Superior temporal gyrus (tissue), 1 donor: Measurements from ENCODE around the gene TMTC2.
"Not testable (repeated sequence)": the region's sequence is repeated elsewhere in the genome, so short reads cannot be mapped to it uniquely, and the experiment has no call there.

Experiments
- DNase-seq: peaks from one replicate; pipeline ENCODE4 v3.0.0-alpha.2; 2016; ENCODE audit errors: extremely low spot score

TMTC2 gene

DNA sequence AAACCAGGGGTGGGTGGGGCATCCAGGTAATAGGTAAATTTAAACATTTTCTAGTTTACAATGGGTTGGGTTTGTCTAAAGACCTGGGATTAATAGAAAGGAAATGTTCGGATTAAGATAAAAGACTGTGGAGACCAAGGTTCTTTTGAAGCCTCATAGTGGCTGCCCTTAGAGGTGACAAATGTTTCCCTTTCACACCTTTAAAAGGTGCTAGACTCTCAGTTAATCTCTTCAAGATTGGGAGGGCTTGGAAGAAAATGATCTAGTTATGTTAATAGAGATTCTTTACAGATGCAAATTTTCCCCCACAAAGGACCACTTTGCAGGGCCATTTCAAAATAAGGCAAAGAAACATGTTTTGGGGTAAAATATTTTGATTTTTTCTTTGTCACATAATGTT is 39.0 kb downstream of the TMTC2 start:
- DNase-seq = no peak

DNA sequence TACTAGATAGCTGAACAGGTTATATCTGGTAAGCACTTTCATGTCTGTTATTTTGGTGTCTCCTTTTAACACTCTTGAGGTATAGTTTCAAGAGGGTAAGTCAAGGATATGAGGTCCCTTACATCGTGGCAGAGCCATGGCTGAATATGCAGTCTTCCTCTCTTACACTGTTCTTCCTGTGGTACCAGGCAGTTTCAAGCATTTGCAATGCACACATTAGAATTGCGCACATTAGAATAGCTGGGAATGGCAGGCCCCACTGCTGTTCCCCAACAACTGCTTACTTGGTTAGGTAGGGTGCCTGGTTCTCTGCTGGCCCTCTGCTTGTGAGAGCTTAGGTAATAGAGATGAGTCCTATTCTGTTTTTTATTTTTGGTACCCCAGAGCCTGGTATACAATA is 41.2 kb downstream of the TMTC2 start:
- DNase-seq = no peak

DNA sequence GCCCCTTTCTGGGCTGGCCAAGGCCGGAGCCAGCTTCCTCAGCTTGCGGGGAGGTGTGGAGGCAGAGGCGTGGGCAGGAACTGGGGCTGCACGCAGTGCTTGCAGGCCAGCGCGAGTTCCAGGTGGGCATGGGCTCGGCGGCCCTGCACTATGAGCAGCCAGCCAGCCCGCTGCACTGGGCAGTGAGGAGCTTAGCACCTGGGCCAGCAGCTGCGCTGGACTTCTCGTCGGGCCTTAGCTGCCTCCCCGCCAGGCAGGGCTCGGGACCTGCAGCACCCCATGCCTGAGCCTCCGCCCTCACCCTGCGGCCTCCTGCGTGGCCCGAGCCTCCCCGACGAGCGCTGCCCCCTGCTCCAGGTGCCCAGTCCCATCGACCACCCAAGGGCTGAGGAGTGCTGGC is 42.0 kb downstream of the TMTC2 start:
- DNase-seq = no peak

DNA sequence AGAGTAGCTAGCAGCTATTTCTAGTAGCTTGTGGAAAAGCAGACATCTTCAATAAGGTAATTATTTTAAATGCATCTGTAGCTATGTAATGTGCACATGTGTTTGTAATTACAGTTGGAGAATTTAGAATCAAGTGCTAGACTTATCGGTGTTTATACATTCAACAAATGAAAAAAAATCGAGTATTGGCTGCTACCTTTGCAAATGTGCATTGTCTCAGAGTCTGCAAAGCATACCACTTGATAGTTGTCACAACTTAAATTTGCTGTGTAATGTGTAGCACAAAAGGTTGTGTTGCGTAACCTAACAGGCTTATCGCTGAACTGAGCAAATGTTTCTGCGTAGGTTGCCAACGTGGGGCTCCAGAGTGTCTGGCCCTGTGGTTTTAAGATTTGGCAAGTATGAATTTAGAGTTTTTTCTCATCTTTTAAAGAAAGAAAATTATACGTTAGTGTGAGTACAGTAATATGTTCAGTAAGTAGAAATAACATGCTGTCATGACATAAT is 44.3 kb downstream of the TMTC2 start:
- no peak for DNase-seq

DNA sequence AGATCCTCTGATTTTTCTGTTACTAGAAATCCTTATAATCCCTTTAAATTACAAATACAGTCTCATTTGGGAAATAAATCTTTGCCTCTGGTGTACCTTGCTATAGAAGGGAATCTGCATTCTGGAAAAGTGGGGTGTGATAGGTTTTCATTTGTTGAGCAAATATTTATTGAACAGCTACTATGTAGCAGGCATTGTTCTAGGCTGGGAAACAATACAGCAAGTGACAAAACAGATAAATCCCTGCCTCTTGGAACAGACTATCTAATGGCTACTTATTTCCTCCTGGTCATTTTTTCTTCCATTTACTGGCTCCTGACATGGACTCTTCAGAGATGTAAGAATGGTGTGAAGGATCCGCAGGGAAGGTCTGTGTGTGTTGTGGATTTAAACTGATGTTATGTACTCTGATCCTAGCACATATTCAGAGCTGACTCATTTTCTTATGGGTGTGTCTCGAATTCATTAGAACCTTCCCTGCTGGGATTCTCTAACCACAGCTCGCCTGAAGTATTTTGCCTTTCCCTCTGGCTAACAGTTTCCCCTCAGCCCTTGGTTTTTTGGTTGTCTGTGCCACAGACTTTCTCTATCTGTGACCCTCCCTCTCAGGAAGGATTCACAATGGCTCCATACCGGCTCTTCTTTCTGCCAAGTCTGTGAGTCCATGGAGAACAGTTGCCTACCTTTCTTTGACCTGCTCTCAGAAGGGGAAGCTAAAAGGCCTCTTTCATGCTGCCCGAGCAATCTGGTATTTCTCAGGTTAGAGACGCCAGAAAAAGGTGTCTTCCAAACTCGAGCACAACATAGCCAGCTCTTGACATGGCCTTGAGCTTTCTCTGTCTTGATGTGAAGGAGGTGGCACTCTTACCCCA is 53.7 kb downstream of the TMTC2 start:
- no peak for DNase-seq

DNA sequence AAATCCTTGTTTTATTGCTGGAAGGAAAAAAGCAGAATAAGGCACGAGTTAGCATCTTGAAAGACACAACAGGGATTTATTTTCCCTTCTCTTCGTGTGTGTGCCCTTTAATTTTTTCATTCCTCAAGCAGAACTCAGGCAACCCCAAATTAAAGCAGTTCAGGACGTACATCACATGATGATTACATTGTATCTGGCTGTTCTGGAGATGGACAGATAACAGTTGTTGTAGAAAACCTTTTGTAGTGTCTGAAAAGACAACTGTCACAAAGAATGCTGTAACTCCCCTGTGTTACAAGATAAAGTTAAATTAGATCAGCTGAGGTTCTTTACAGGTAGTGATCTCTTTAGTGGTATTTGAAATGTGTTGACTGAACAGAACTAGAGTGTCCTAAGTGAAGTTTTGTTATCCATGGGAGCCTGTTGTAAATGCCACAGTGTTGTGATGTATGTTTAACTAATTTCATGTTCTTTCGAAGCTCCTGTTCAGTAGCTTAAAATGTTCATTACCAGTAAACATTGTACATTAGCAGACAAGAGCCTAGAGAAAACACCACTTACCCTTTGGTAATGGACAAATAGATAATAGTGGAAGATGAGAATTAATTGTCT is 58.5 kb downstream of the TMTC2 start:
- peak; percentile 56 for DNase-seq

GRCh38 chr12:82745807-82746206 is 59.1 kb downstream of the TMTC2 start:
- no peak for DNase-seq

DNA sequence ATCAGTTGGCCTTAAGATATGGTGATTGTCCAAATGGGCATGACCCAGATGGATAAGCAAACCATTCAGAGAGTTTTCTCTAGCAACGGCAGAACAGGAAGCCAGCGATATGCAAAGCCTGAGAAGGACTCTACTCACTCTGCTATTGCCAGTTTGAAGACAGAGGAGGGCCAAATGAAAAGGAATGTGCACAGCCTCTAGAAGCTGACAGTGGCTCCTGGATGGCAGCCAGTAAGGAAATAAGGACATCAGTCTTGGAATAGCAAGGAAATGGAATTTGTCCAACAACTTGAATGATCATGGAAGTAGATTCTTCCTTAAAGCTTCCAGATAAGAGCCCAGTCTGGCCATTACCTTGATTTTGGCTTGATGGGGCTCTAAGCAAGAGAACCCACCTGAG is 60.0 kb downstream of the TMTC2 start:
- no peak for DNase-seq

GRCh38 chr12:82749015-82749414 is 62.3 kb downstream of the TMTC2 start:
- DNase-seq = no peak

DNA sequence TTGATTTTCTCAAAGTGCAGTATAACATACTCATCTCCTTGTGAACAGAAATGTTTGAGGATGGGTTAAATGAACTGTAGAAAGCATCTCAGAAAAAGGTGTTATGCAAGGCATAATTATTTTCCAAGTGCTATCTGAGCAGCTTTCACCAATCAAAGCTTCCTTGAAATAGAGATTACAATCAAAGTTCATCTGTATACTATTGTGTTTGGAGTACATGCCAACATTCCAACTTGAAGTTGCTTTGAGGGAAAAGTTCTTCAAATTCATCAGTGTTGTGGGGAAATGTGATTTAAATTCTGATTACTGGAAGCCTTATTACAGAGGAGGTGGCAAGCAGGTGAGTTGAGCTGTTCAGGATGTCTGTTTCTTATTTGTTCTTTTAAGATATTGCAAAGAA is 68.2 kb downstream of the TMTC2 start:
- no peak for DNase-seq

GRCh38 chr12:82756303-82756702 is 69.6 kb downstream of the TMTC2 start:
- DNase-seq = no peak

DNA sequence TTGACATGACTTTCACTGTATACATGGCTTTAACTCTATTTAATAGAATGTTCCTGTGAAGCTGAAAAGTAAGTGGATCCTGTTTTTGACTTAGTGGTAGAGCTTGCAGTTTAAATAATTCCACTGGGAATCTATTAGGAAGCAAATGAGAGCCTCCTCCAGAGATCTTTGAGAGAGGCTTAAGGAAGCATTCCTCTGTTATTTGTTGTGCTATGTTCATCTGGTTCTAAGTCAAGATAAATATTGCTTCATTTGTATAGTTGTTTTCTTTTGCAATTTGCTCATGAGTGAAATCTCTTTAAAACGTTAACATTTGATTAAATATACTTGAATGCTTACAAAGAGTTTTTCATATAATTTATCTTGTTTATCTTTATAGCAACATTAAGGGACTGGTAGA is 70.4 kb downstream of the TMTC2 start:
- no peak for DNase-seq

- DNase-seq = no peak
Observed at GRCh38 chr12:82757656-82758055, 71.0 kb downstream of the TMTC2 start.

DNA sequence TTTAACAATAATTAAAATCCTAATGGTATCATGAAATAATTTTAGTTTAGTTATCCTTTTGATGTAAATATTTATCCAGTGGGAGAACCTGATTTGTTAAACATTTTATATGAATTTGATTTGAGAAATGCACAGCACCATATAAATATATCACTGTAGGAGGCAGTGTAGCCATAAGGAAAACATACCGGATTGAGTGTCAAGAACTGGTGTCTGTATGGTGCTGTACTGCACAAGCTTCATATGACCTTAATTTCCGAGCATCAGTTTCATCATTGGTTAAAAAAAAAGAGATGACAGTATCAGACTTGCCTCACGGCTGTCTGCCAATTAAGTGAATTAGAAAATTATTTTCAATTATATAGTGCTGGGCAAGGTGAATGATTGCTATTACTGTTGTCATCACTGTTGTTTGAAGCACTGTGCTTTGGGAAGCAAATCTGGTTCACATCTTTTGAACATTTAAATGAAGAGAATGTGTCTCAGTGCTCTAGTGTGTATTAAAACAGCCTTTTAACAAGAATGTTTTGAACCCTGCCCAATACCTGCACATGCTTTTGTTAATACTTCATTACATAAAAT is 72.1 kb downstream of the TMTC2 start:
- DNase-seq = peak; percentile 71

- DNase-seq = no peak
Observed at GRCh38 chr12:82760423-82760822, 73.7 kb downstream of the TMTC2 start.

GRCh38 chr12:82765206-82765605 is 78.5 kb downstream of the TMTC2 start:
- not testable (repeated sequence) for DNase-seq

DNA sequence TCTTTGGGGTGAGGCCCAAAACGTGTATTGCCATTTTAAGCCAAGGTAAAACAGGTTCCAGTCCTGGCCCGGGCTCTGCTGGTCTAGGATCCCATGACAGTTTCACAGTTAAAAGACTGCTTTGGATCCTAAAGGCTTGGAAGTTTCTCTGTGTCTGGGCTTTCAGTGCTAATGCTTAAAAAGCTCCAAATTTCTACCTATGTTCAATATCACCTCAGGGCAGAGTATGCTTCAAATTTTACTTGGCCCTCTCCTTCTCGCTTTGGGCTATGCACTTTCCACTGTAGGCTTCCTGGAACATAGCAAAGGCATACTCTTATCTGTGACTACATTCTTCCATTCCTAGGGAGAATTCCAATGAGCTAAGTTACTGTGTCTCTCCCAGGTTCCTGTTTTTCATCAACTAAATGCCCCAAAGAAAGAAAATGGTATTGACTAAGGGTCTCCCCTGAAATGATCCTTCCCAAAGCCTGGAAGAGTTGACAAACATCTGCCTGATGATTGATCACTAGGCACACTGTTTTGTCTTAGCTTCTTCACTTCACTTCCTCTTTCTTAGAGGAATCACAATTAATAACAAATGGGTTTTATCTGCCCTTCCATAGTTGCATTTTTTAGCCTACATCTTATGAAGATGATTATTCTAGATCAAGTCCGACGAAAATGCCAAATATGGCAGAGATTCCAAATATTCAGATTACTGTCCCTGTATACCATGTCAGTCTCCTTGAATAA is 79.4 kb downstream of the TMTC2 start:
- DNase-seq = no peak

- DNase-seq = no peak
Observed at GRCh38 chr12:82774666-82775065, 88.0 kb downstream of the TMTC2 start.

- no peak for DNase-seq
Observed at GRCh38 chr12:82780517-82780916, 93.8 kb downstream of the TMTC2 start.

DNA sequence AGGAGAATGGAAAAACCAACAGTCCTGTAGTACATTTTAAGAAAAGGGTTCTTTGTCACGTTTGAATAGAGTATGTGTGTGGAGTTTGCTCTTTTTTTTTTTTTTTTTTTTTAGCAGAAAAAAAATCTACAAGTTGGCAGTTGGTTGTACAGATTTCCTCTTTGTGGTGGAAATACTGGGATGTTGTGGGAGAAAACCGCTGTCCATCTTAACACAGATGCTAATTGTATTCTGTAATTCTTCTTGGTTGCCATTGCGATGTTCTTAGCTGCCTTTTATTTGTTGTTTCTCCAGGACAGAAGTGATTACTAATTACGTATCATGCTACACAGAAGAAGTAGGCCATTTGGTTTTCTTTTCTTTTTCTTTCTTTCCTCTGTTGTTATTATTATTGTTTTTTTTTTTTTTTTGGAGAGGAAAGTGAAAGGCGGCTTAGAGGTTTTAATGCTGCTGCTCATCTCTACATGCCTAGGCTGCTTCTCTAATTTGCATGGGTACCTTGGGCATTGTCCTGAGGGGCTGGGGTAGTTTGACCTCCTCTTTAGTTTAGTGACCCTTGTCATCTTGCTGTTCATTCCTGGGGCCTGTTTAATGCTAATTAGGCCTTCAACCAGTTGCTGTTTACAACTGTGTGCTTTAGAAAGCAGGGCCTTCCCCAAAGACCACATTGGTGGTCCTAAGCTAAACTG is 94.7 kb downstream of the TMTC2 start:
- peak; percentile 87 for DNase-seq

- DNase-seq = no peak
Observed at GRCh38 chr12:82783435-82783834, 96.7 kb downstream of the TMTC2 start.

GRCh38 chr12:82787016-82787415 is 100.3 kb downstream of the TMTC2 start:
- no peak for DNase-seq
